GM12891 (cell line): ENCODE data around the gene THOP1. TPM values are rescaled to one million over a fixed set of nuclear protein-coding genes. Genes with fewer than 3 reads are reported as not detected.

Experiments
- DNase-seq: peaks from one replicate; pipeline ENCODE4 v3.0.0; 2011; ENCODE audit warnings: low spot score; ENCODE audit not compliant: insufficient read length
- FAIRE-seq: peaks from 2 replicates; lab custom pipeline; 2011; peaks lifted over from hg19 to GRCh38; lab: Jason Lieb, UNC
- PAX5 ChIP-seq: IDR thresholded peaks from 2 replicates; pipeline ENCODE4 v1.6.1; 2011; ENCODE audit warnings: low read length, moderate library complexity, mild to moderate bottlenecking; ENCODE audit not compliant: insufficient read depth, severe bottlenecking
- POLR2A ChIP-seq: IDR thresholded peaks from 2 replicates; pipeline ENCODE4 v1.6.1; 2011; ENCODE audit warnings: low read depth, low read length, control low read depth
- POLR2AphosphoS5 ChIP-seq: IDR thresholded peaks from 2 replicates; pipeline ENCODE4 v1.6.1; 2011; ENCODE audit warnings: low read depth, low read length, control low read depth
- POU2F2 ChIP-seq: IDR thresholded peaks from 2 replicates; pipeline ENCODE4 v1.6.1; 2011; ENCODE audit warnings: low read depth, mild to moderate bottlenecking, control low read depth, low read length, moderate library complexity
- SPI1 ChIP-seq: IDR thresholded peaks from 2 replicates; pipeline ENCODE4 v1.6.1; 2011; ENCODE audit warnings: low read depth, low read length, control low read depth
- TAF1 ChIP-seq: IDR thresholded peaks from 2 replicates; pipeline ENCODE4 v1.6.1; 2011; ENCODE audit warnings: low read depth, low read length, control low read depth
- polyA plus RNA-seq: library from polyadenylated mRNA; unstranded; fragments of >200 nt; gene quantifications from one replicate; pipeline ENCODE4 v1.2.1, GENCODE V29; 2012; ENCODE audit warnings: low read depth, missing spikeins, inconsistent platforms; ENCODE audit not compliant: missing spikeins

The THOP1 gene
- 146 TPM for polyA plus RNA-seq

DNA sequence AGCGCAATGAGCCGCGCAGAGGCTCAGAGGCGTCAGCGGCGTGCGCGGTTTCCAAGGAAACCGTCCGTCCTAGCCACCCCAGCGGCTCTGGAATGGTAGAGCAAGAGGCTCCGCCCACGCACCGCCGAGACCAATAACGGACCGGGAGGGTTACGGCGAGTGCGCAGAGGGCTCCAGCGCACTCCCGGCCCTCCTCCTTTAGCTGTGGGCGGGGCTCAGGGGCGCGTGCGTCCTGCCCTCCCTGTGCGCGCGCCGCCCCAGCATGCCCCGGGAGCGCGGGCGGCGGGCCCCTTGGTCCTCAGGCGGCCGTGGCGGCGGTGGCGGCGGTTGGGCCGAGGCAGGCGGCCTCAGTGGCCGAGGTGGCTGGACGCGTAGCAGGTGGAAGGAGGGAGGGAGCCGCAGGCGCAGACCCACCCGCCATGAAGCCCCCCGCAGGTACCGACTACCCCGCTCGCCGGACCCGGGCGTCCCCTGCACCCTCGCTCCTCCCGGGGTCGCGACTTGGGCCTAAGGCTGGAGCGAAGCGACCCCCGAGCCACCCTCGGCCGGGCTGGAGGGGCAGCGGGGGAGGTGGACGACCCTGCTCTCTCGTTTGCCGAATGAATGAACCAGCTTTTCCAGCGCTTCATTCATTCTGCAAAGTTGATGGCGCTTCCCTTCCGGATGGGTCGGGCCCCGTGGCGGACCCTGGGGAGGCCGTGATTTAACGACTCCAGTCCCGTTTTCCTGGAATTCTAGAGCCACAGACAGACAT lies at the start of gene THOP1:
TSS of gene THOP1 (plus strand) at position 260 of the 754 bp plus-strand sequence. CDS start at position 420, 160 bp downstream.
- FAIRE-seq (peak; percentile 97), DNase-seq (peak; percentile 93)
- TF ChIP-seq POLR2AphosphoS5 (peak; percentile 62), TAF1 (no peak), POU2F2 (peak; percentile 55; the same call in 1 of the 2 replicates), SPI1 (no peak), POLR2A (peak; percentile 58; the same call in 1 of the 2 replicates), PAX5 (no peak)

DNA sequence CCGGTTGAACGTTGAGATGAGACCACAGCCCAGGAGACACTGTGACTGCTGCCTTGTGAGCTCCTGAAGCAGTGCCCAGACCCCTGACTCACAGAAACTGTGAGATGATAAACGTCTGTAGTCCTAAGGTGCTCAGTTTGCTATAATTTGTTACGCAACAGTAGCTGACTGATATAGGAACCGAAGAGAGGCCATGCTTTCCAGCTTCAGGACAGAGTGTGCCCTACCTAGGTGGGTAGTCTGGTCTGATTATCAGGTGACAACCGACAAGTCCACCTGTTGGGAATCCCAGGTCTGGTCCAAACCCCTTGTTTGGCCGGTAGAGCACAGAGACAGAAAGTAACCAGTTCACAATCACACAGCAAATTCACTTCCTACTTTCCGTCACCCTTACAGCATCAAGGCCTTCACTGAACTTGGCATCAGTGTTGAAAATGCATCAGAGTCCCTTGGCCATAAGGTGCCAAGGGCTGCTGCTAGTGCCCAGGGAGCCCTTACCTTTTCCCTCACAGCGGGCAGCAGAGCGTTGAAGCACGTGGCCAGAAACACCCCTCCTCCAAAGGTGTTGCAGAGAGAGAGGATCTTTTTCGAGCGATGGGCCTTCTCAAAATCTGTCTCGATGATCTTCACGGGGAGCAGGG lies 48.6 kb upstream of the THOP1 start:
- no peak for TF ChIP-seq SPI1
- TF ChIP-seq POLR2AphosphoS5, result no peak
- no peak for TF ChIP-seq POLR2A
- no peak for TF ChIP-seq TAF1
- no peak for TF ChIP-seq POU2F2
- no peak for TF ChIP-seq PAX5
- FAIRE-seq, result no peak
- no peak for DNase-seq

DNA sequence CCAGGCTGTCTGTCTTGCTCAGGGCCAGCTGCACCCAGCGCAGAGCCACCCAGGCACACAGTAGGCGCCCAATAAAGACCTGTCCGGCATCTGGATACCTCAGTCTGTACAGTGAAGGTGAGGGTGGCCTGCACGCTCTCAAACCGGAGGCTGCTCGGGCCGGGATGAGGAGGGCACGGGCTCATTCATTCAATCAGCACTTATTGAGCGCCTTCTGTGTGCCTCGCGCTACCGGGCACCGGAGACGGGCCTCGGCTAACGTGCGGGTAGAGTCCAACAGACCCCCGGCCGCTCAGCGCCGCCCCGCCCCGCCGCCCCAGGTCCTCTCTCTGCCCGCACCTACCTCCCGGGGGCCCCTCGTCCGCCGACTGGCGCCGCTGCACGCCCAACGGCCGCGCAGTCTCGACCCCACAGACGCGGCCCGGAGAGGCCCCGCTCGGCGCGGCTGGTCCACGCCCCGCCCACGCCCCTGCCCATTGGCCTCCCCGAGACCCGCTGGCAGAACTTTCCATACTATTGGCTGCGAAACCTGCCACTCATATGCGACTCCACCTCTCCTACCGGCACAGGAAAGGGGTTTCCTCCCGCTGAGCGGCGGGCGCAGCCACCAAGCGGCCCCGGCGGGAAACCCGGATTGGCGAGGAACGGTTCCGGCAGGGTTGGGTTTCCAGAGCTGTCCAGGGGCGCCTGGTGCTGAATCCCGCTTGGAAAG lies 45.5 kb upstream of the THOP1 start, which contains the start of gene SLC39A3:
TSS of gene SLC39A3 (minus strand) at position 416 of the 712 bp plus-strand sequence. CDS start 2,760 bp downstream, outside the sequence.
- TF ChIP-seq POU2F2, result peak; percentile 76
- no peak for TF ChIP-seq SPI1
- TF ChIP-seq PAX5, result no peak
- DNase-seq, result peak; percentile 100
- peak; percentile 98 for FAIRE-seq

DNA sequence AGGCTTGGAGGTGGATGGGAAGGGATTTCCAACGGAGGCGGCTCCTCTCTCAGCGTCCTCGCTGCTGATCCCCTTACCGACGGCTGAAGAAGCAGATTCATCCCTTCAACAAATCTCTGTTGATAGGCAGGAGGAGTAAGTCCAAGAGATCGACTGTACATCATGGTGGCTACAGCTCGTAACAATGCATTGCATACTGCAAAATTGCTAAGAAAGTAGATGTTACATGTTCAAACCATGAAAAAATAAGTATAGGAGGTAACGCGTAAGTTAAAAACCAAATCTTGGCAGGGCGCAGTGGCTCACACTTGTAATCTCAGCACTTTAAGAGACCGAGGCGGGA lies 45.0 kb upstream of the THOP1 start:
- FAIRE-seq, result no peak
- no peak for TF ChIP-seq POLR2A
- no peak for TF ChIP-seq POLR2AphosphoS5
- TF ChIP-seq POU2F2, result no peak
- TF ChIP-seq TAF1, result no peak
- no peak for TF ChIP-seq SPI1
- no peak for TF ChIP-seq PAX5

DNA sequence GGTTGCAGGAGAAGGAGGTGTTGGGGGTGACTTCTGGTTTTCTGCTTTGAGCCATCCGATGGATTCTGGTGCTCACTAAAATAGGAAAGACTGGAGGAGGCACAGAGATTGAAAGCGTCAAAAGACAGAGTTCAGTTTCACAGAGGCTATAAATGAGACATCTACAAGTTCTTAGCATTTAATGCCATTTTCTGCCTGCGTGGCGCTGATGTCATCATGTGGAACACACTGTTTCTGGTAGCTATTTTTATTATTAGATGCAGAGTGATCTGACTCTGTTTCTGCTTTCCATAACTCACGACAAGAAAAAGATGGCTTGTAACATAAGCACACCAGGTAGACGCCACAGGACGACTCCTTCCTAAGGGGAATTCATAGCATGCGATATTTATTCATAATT lies 42.2 kb upstream of the THOP1 start:
- TF ChIP-seq PAX5 (no peak), TAF1 (no peak), POLR2A (no peak), SPI1 (no peak), POU2F2 (no peak), POLR2AphosphoS5 (no peak)
- FAIRE-seq (no peak), DNase-seq (no peak)

More for the DNA sequence above, 45.0 kb upstream of the THOP1 start:
- DNase-seq, result no peak

DNA sequence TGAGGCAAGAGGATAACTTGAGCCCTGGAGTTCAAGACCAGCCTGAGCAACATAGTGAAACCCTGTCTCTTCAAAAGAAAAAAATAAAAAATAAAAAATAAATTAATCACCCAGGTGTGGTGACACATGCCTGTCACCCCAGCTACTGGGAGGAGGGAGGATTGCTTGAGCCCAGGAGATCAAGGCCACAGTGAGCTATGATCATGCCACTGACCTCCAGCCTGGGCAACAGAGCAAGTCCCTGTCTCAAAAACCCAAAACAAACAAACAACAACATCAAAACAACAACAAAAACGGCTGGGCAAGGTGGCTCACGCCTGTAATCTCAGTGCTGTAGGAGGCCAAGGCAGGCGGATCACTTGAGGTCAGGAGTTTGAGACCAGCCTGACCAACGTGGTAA lies 41.2 kb upstream of the THOP1 start:
- FAIRE-seq (no peak), DNase-seq (no peak)
- no peak for TF ChIP-seq POLR2A
- no peak for TF ChIP-seq PAX5
- no peak for TF ChIP-seq SPI1
- TF ChIP-seq TAF1, result no peak
- no peak for TF ChIP-seq POLR2AphosphoS5
- TF ChIP-seq POU2F2, result no peak

DNA sequence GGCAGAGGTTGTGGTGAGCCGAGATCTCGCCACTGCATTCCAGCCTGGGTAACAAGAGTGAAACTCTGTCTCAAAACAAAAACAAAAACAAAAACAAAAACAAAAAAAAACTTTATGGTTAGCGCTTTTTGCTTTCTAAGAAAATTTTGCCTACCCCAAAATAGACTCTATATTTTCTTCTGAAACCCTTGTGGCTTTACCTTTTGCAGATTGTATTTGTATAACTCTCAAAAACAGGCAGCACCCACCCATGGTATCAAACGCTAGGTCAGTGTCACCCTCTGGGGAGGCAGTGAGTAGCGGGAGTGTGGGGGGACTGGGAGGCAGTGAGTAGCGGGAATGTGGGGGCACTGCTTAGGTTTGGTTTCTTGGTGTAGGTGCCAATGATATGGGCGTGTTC lies 38.0 kb upstream of the THOP1 start:
- TF ChIP-seq POLR2A (no peak), TAF1 (no peak), POLR2AphosphoS5 (no peak), SPI1 (no peak), PAX5 (no peak), POU2F2 (no peak)
- no peak for DNase-seq
- FAIRE-seq, result peak; percentile 76

DNA sequence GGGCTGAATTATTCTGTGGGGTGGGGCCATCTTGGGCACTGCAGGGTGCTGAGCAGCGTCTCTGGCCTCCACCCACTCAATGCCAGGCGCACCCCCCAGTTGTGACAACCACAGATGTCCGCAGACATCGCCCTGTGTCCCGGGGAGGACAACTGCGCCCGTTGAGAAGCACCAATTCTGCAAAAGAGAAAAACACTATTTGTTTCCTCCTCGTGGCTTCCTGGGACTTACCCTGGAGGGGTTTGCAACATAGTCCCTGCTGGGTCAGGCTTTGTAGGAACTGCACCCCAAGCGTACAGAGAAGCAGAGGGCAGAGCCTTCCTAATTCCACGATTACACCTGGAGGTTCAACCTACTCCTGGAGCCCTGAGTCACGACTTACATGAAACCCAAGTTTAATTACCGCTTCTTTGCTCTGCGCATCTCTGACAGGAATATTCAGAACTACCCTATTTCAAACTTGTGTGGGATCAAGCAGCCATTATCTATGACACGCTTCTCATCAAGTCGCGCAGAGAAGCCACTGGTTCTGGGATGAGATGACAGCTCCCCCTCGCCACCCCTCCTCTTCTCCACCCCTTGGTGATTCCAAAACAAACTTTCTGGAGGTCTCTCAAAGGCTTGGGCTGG lies 34.4 kb upstream of the THOP1 start:
- FAIRE-seq (no peak), DNase-seq (no peak)
- TF ChIP-seq POLR2AphosphoS5 (no peak), TAF1 (no peak), POLR2A (no peak), PAX5 (no peak), SPI1 (no peak)

DNA sequence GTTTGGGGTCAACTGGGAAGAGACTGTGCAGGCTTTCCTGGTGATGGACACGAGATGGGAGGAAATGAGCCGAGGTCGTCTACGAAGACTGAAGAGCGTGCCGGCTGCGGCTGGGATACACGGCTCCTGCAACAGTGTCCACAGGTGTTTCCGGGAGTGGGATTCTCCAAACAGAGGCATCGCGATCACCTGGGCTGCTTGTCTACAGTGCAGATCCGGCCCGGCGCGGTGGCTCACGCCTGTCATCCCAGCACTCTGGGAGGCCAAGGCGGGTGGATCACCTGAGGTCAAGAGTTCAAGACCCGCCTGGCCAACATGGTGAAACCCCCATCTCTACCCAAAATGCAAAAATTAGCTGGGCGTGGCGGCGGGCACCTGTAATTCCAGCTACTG lies 33.9 kb upstream of the THOP1 start:
- TF ChIP-seq SPI1 (no peak), TAF1 (no peak), POLR2AphosphoS5 (no peak), PAX5 (no peak), POLR2A (no peak), POU2F2 (no peak)
- no peak for FAIRE-seq
- no peak for DNase-seq
